Stimulated activated naive CD4-positive, alpha-beta T cell (primary cell): ENCODE results near the gene RSRC1.
"Not testable (repeated sequence)": the region's sequence is repeated elsewhere in the genome, so short reads cannot be mapped to it uniquely, and the experiment has no call there.

ENCODE experiments used
- DNase-seq, 6 experiments: peaks; one replicate each; lab custom pipeline; 2025; lab: John Stamatoyannopoulos, UW

Gene RSRC1

DNA sequence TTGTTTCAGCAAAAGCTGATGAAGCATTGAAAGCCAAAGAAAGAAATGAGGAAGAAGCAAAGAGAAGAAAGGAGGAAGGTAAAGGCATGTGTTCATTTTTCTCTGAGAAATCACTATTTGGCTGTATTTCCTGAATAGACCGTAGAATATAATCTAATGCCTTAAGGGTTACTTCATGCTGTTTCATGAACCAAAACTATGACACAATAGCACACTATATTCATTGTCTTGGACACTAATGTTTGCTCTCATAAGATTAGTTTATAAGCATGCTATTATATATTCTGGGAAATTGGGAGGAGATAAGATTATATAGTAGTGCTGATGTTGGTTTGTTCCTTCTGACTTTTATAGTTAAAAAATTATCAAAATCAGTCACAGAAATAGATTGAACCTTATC lies 351.0 kb downstream of the RSRC1 start:
- DNase-seq: no peak

DNA sequence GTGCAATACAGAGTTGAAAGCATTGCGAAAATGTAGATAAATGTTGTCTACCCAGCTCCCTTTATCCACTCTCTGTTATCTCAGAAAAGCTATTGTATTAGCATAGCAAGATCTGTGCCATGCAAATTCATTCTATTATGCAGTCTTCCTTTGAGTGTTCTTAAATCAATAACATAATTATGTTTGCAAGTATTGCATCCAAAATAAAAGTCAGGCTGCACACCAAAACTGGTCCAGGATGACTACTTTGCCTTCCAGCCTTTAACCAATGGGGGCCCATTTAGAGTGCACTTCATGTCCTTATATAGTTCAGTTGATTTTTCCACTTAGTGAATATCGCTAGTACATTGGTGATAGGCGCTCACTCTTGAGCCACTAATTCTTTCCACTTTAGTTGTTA lies 353.7 kb downstream of the RSRC1 start:
- DNase-seq: no peak

GRCh38 chr3:158465074-158465473 lies 355.2 kb downstream of the RSRC1 start:
- no peak for DNase-seq

DNA sequence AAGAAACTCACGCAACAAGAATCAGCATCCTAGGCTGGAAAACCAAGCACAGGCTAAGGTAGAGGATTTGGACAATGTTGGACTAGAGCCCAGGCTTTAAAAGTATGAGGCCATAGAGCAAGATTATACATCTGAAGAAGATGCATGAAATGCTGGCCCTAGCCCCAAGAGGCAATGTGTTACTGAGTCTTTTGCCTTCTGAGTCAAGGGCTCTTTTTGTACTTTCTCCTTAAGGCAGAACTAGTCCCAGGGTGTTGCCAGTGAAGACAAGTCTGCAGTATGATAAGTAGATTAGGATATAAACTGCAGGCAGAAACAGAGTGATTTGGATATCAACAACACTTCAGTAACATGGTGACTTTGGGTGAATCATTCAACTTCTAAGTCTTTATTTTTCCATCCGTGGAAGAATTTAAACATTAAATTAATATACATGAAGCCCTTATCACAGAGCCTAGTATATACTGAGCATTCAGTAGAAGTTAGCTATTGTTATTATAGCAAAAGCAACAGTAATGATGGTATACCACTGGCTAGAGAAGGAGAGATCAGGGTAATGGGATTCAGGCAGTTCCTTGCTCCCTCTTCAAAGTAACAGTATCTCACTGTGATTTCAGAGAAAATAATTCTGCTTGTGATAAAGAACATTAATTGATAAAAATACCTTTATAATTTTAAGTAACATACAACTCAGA lies 361.2 kb downstream of the RSRC1 start:
- DNase-seq: no peak

GRCh38 chr3:158471639-158472294 lies 361.9 kb downstream of the RSRC1 start:
- no peak for DNase-seq

DNA sequence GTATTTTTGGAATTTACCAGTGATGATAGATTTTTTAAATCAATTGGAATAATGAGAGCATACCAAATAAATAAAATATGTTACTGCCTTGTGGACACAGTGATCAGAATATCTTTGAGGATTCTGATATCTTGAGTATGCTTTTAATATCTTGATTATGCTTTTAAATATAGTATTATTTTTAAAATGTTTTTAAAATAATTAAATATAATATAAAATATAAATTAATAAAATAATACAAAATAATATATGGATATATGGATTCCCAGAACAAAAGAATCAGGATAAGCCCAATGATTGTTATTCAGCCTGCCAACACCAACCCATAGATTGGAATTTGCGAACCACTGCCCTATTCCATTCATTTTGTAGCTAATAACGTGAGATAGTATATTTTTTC lies 369.2 kb downstream of the RSRC1 start:
- DNase-seq: no peak

DNA sequence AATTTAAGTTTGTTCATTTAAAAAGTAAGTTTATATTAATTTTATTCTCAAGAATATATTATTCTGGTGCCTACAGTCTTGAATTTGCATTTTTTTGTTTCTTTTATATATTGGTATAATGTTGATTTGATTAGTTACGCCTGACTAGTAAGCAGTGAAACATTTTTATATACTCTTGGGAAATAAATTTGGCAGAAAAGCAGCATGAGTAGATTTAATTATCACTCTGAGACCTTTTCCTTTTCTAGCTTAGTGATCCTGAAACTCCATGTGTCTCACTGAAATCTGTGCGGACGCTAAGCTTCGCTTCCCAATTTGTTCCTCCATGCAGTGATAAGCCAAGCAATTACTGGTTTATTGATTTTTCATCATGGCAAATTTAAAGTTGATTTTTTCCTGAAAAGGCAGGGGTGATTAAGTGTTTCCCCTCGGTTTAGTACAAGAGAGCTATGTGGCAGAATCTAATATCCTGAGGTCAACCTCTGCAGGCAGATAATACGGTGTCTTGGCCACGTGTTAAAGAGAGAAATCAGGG lies 373.9 kb downstream of the RSRC1 start:
- DNase-seq: no peak

DNA sequence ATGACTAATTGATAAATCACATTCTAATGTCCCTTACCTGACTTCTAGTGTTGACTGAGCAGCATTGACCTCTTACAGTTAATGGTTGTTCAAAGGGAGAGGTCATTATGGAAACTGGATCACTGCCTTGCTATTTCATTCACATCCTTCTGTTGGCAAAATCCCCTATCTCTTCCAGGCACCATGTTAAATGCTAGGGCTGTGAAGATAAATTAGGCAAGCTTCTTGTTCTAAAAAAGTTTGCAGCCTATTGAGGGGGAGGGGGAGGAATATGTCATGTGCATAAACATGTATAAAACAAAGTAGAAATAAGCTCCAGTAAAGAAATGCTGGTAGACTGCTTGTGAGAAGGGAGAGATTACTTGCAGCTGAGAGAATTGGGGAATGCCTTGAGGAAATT lies 376.3 kb downstream of the RSRC1 start:
- no peak for DNase-seq

GRCh38 chr3:158488670-158489069 lies 378.8 kb downstream of the RSRC1 start:
- no peak for DNase-seq

- DNase-seq: no peak
These were observed 379.3 kb downstream of the RSRC1 start for GRCh38 chr3:158489181-158489580.

DNA sequence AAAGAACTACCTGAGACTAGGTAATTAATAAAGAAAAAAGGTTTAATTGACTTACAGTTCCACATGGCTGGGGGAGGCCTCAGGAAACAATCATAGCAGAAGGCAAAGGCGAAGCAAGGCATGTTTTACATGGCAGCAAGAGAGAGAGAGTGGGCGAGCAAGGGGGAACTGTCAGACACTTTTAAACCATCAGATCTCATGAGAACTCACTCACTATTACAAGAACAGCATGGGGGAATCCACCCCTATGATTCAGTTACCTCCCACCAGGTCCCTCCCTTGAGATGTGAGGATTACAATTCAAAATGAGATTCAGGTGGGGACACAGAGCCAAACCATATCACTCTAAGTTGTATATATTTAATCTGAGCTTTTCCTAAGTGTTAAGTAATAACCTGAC lies 382.1 kb downstream of the RSRC1 start:
- no peak for DNase-seq

- DNase-seq: no peak
These were observed 382.8 kb downstream of the RSRC1 start for GRCh38 chr3:158492685-158493084.

DNA sequence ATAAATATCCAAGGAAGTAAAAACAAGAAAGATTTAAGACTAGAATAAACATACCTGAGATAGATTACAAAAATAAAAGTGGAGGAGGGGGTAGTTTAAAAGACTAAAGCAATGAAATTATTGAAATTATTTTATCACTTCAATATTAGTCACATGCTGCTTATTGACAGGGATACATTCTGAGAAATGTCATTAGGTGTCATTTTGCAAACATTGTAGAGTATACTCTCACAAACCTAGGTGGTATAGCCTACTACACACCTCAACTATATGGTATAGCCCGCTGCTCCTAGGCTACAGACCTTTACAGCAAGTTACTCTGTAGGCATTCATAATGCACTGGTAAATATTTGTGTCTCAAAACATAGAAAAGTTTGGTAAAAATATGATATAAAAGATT lies 384.0 kb downstream of the RSRC1 start:
- DNase-seq: no peak

DNA sequence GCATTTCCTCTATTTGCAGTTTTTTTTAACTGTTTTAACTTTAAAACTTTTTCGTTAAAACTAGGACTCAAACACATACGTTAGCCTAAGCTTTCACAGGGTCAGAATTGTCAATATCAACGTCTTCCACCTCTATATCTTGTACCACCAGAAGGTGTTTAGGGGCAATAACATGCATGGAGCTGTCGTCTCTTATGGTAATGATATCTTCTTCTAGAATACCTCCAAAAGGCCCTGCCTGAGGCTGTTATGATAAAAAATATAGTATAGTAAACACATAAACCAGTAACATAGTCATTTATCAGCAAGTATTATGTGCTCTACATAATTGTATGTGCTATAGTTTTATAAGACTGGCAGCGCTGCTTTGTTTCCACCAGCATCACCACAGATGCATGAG lies 384.8 kb downstream of the RSRC1 start:
- DNase-seq: no peak

DNA sequence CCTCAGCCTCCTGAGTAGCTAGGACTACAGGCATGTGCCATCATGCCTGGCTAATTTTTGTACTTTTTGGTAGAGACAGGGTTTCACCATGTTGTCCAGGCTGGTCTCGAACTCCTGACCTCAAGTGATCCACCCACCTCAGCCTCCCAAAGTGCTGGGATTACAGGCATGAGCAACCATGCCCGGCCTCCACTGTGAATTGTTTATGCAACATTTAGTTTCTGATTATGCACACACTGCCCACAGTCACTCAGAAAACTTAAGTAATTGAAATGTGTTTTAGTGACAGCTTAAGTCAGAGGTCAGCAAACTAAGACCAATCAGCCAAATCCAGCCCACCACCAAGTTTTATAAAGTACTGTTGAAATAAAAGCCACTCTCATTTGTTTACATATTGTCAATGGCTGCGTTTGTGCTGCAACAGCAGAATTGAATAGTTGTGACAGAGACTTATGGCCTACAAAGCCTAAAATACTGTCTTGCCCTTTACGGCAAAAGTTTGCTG lies 385.6 kb downstream of the RSRC1 start:
- not testable (repeated sequence) for DNase-seq

- no peak for DNase-seq
These were observed 395.2 kb downstream of the RSRC1 start for GRCh38 chr3:158505117-158505516.

DNA sequence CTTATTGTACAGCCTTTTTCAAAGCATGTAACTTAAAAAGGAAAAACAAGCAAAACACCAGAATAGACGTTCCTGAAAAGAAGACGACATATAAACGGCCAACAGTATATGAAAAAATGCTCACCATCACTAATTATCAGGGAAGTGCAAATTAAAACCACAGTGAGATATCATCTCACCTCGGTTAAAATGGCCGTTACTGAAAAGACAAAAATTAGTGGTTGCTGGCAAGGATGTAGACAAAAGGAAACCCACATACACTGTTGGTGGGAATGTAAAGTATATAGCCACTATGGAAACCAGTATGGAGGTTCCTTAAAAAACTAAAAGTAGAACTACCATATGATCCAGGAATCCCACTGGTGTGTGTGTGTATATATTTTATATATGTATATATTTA lies 396.6 kb downstream of the RSRC1 start:
- no peak for DNase-seq

- no peak for DNase-seq
These were observed 398.6 kb downstream of the RSRC1 start for GRCh38 chr3:158508481-158508880.

- DNase-seq: no peak
These were observed 400.0 kb downstream of the RSRC1 start for GRCh38 chr3:158509891-158510290.

DNA sequence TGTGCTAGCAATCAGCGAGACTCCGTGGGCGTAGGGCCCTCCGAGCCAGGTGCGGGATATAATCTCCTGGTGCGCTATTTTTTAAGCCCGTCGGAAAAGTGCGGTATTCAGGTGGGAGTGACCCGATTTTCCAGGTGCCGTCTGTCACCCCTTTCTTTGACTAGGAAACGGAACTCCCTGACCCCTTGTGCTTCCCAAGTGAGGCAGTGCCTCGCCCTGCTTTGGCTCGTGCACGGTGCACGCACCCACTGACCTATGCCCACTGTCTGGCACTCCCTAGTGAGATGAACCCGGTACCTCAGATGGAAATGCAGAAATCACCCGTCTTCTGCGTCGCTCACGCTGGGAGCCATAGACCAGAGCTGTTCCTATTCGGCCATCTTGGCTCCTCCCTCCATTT lies 406.8 kb downstream of the RSRC1 start:
- not testable (repeated sequence) for DNase-seq

GRCh38 chr3:158519776-158520175 lies 409.9 kb downstream of the RSRC1 start:
- DNase-seq: no peak

DNA sequence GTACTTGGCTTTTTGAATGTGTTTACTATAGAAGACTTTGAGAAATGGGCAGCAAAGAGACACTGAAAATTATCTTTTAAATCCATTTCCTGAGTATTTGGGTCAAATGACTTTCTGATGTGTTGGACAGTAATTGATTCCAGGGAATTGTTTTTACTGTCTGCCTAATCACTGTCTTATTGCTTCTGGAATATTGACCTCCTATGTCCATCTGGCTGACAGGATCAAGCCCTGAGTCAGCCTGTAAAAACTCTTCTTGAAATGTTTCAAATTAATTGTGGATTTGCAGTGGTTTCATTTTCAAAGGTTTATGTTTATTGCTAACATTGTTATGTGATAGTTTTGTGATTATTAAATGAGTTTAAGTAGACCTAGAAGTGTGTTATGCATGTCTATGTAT lies 410.5 kb downstream of the RSRC1 start:
- DNase-seq: no peak
